Posterior vena cava (tissue), 2 donors: Measurements from ENCODE around the gene SLC38A10. TPM values are rescaled to one million over a fixed set of nuclear protein-coding genes. Genes with fewer than 3 reads are reported as not detected.

ENCODE experiments used
- total RNA-seq, 2 donors: library from RNA; stranded (reverse); fragmentation: NEBNext Ultra II Directional; extraction: Animal tissue kit (Norgen Biotek cat#: 25700); gene quantifications; one replicate each; pipeline ENCODE4 v1.2.1, GENCODE V29; 2021
- donor health status: DM: yes; HTN: yes; CAD: no.
- donor health status: DM: yes; HTN: yes; CAD: no.

SLC38A10 gene
- total RNA-seq, 2 donors from 2014 or later = 59.6 to 85.1 TPM

Other genes with a start within 250 kb of the SLC38A10 start
- gene PVALEF, start 129.8 kb downstream of the SLC38A10 start, total RNA-seq = not detected
- 1 to 10 TPM; 3.3 to 4.6 TPM for gene AATK, start 129.1 kb downstream of the SLC38A10 start, total RNA-seq
- 1 to 10 TPM; 2.9 to 5.0 TPM for gene CEP131, start 72.3 kb downstream of the SLC38A10 start, total RNA-seq
- 10 to 100 TPM; 17.4 to 18.4 TPM for gene TEPSIN, start 56.3 kb downstream of the SLC38A10 start, total RNA-seq
- 10 to 100 TPM; 27.8 to 33.7 TPM for gene NDUFAF8, start 56.0 kb downstream of the SLC38A10 start, total RNA-seq
- 10 to 100 TPM; 17.3 to 19.1 TPM for gene BAHCC1, start 100.2 kb upstream of the SLC38A10 start, total RNA-seq
- 1,000 to 10,000 TPM; 1,410 to 1,809 TPM for gene ACTG1, start 217.5 kb upstream of the SLC38A10 start, total RNA-seq
- gene FSCN2, start 233.1 kb upstream of the SLC38A10 start, total RNA-seq = 1 to 10 TPM; 1.6 to 2.0 TPM